K562 (cell line): ENCODE measurements around the gene CTSF. TPM values are rescaled to one million over a fixed set of nuclear protein-coding genes. Genes with fewer than 3 reads are reported as not detected.
A peak's percentile ranks its signal among the peaks of the same experiment; 100 is the strongest.

Source experiments
- ATF3 ChIP-seq, 2 experiments: fragments of 450-650 bp in 1 of 2; sonication (generic) in 1 of 2; formaldehyde crosslinking in 1 of 2; IDR thresholded peaks in 1 of 2; conservative IDR thresholded peaks in 1 of 2; 2 replicates each; pipeline versions ENCODE4 v1.6.1 to v1.8.1; 2016 to 2023; ENCODE audit warnings: mild to moderate bottlenecking in 2 of 2, moderate library complexity in 2 of 2, inconsistent platforms in 1 of 2, missing genetic modification reagents in 1 of 2
- CREB3L1 ChIP-seq: fragments of 450-650 bp; IDR thresholded peaks from 2 replicates; pipeline ENCODE4 v1.6.1; 2014; ENCODE audit warnings: low read depth, mild to moderate bottlenecking, moderate library complexity, borderline replicate concordance
- CREB5 ChIP-seq: fragments of 250-450 bp; sonication (Bioruptor Pico); IDR thresholded peaks from 2 replicates; pipeline ENCODE4 v1.5.0; 2020; ENCODE audit warnings: mild to moderate bottlenecking
- MIER1 ChIP-seq: fragments of 450-650 bp; IDR thresholded peaks from 2 replicates; pipeline ENCODE4 v1.6.1; 2016; ENCODE audit warnings: antibody characterized with exemption, mild to moderate bottlenecking, low read depth
- SIX5 ChIP-seq, 2 experiments: IDR thresholded peaks; 2 replicates each; pipeline ENCODE4 v1.6.1; 2011; ENCODE audit warnings: low read length in 2 of 2, borderline replicate concordance in 1 of 2, low read depth in 1 of 2, mild to moderate bottlenecking in 1 of 2, moderate library complexity in 1 of 2; ENCODE audit not compliant: insufficient read depth in 1 of 2
- WHSC1 ChIP-seq: IDR thresholded peaks from one replicate; pipeline ENCODE4 v1.6.1; 2012; ENCODE audit warnings: low read length, control low read depth, inconsistent platforms
- XRCC5 ChIP-seq: fragments of 200-400 bp; formaldehyde crosslinking; IDR thresholded peaks from 2 replicates; pipeline ENCODE4 v1.6.1; 2017; ENCODE audit warnings: low read depth, mild to moderate bottlenecking, low read length
- ZBTB5 ChIP-seq: fragments of 450-650 bp; IDR thresholded peaks from 2 replicates; pipeline ENCODE4 v1.6.1; 2017; ENCODE audit warnings: antibody characterized with exemption
- ZC3H8 ChIP-seq: fragments of 450-650 bp; IDR thresholded peaks from 2 replicates; pipeline ENCODE4 v1.6.1; 2017
- ZNF407 ChIP-seq: fragments of 450-650 bp; IDR thresholded peaks from 2 replicates; pipeline ENCODE4 v1.6.1; 2016; ENCODE audit warnings: low read depth
- ZNF589 ChIP-seq: fragments of 200-800 bp; sonication (Bioruptor generic); IDR thresholded peaks from 2 replicates; pipeline ENCODE4 v1.6.1; 2016; ENCODE audit warnings: low read depth, missing genetic modification characterization, missing compliant biosample characterization
- polyA plus RNA-seq, 8 experiments: library from polyadenylated mRNA; depleted of rRNA in 4 of 8; stranded (reverse) in 5 of 8; unstranded in 3 of 8; fragments of >200 nt; fragmentation: Nextera tagmentation in 2 of 8; fragmentation: Illumina TruSeq in 1 of 8; extraction: Ambion mirVana in 2 of 8; extraction: Trizol in 1 of 8; gene quantifications; 2 replicates each; pipeline versions ENCODE4 v1.2.1 to v1.2.3, GENCODE V29; 2011 to 2014; ENCODE audit warnings: inconsistent platforms in 1 of 8, missing spikeins in 1 of 8
- total RNA-seq, 7 experiments: library from RNA; depleted of rRNA in 6 of 7; stranded (reverse); fragments of >200 nt in 6 of 7; fragmentation: Illumina TruSeq in 2 of 7; extraction: Trizol in 2 of 7; gene quantifications; 2 replicates each; pipeline versions ENCODE4 v1.2.1 to v1.2.3, GENCODE V29; 2011 to 2021; ENCODE audit warnings: low replicate concordance in 1 of 7

CTSF gene
- total and polyA plus RNA-seq, 9 of the 15 experiments (the other 6 are each of a cell fraction or from before 2014, with no cell fraction given) = 0.41 to 10.5 (median 3.8) TPM

GRCh38 chr11:66616379-66617154 is 48.2 kb upstream of the CTSF start, which contains the start of gene RBM14 (continued):
- TF ChIP-seq CREB5 (CRISPR knock-in tag) = no peak
- no peak for TF ChIP-seq ZC3H8
- TF ChIP-seq SIX5 (IDR thresholded peaks at IDR 0.05; ENCODE audit: borderline replicate concordance in 1 of 2, insufficient read depth in 1 of 2, low read depth in 1 of 2, low read length in 2 of 2) = no peak
- TF ChIP-seq ZNF589 (CRISPR knock-in tag) = peak; percentile 90
- TF ChIP-seq ZBTB5 = no peak
- no peak for TF ChIP-seq WHSC1
- TF ChIP-seq MIER1 = no peak
- TF ChIP-seq ATF3 (IDR thresholded peaks at IDR 0.05) = peak; percentile 32
- TF ChIP-seq ATF3 (CRISPR knock-in tag; conservative IDR thresholded peaks at IDR 0.05) = 0 out of 2 replicates have a peak, but pooled peaks have one; percentile 10
- no peak for TF ChIP-seq ZNF407
- TF ChIP-seq XRCC5 = peak; percentile 68; the same call in 1 of the 2 replicates
- TF ChIP-seq CREB3L1 = peak; percentile 86; the same call in 1 of the 2 replicates
